Fibroblast of skin of left biceps (primary cell): ENCODE results near the gene ZNF845.
"Not testable (repeated sequence)": the region's sequence is repeated elsewhere in the genome, so short reads cannot be mapped to it uniquely, and the experiment has no call there.

ENCODE experiments used
- DNase-seq, 2 experiments: peaks; one replicate each; pipeline ENCODE4 v3.0.0-alpha.2; 2013; ENCODE audit warnings: low read depth in 2 of 2

Gene ZNF845

GRCh38 chr19:53381376-53381775 is 47.8 kb downstream of the ZNF845 start:
- no peak for DNase-seq

- DNase-seq: no peak
Observed at GRCh38 chr19:53388168-53388567, 54.6 kb downstream of the ZNF845 start.

- DNase-seq: no peak
Observed at GRCh38 chr19:53388904-53389303, 55.4 kb downstream of the ZNF845 start.

- no peak for DNase-seq
Observed at GRCh38 chr19:53389571-53389970, 56.0 kb downstream of the ZNF845 start.

GRCh38 chr19:53389978-53390377 is 56.4 kb downstream of the ZNF845 start:
- no peak for DNase-seq

GRCh38 chr19:53394522-53394973 is 61.0 kb downstream of the ZNF845 start:
- DNase-seq: no peak

GRCh38 chr19:53394974-53395839 is 61.7 kb downstream of the ZNF845 start, which contains the start of gene ZNF765:
Gene ZNF765 (plus strand): TSS chr19:53395149. CDS start chr19:53398016, 2,867 bp downstream.
- peak; percentile 76 to 77 for DNase-seq

GRCh38 chr19:53395840-53396524 is 62.4 kb downstream of the ZNF845 start:
- DNase-seq: not testable (repeated sequence)

- no peak for DNase-seq
Observed at GRCh38 chr19:53396525-53396868, 62.9 kb downstream of the ZNF845 start.

GRCh38 chr19:53397918-53398317 is 64.4 kb downstream of the ZNF845 start:
- not testable (repeated sequence) for DNase-seq
